GM18505 (cell line): ENCODE data around the gene MAEA.

Experiments
- ATAC-seq: cut with Tn5 transposase; IDR thresholded peaks from one replicate; pipeline ENCODE4 v1.9.1; 2021; ENCODE audit not compliant: unreplicated experiment
- POLR2A ChIP-seq: IDR thresholded peaks from 4 replicates; pipeline ENCODE4 v1.6.1; 2011; ENCODE audit warnings: borderline replicate concordance; ENCODE audit not compliant: insufficient read depth, insufficient read length; ENCODE audit errors: extremely low read depth

Gene MAEA

GRCh38 chr4:1310031-1310795, 20.5 kb downstream of the MAEA start:
- ATAC-seq = no peak
- TF ChIP-seq POLR2A = no peak

GRCh38 chr4:1310796-1311631, 21.3 kb downstream of the MAEA start:
- no peak for ATAC-seq
- no peak for TF ChIP-seq POLR2A

DNA sequence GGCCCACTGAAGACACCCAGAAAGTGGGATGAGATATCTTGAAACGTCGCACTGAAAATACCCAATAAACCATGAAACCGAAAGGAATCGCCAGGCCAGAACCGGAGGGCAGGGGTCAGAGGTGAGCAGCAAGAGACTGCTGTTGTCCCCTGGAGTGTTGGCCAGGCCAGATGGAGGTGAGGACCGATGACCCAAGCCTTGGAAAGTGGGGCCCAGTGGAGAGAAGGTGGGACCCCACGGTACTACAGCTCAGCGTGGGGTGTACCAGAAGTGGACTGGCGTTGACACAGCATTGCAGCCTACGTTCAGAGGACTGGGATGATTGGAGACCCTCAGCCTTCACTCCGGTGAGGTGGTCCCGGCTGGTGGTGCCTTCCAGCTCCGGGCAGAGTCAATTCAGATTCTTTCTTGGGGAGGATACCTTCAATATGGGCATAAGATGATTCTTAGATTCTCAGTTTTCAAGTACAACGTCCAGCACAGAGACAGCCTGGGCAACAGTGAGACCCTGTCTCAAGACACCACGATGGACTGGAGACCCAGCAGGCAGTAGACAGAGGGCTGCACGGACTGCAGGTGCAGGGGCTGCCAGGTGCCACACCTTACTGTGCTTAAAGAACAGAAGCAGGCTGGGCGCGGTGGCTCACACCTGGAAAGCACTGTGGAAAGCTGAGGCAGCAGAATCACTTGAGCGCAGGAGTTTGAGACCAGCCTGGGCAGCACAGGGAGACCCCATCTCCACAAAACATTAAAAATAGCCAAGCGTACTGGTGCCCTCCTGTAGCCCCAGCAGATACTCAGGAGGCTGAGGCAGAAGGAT, 23.3 kb downstream of the MAEA start:
- ATAC-seq = no peak
- no peak for TF ChIP-seq POLR2A

GRCh38 chr4:1315306-1315705, 25.6 kb downstream of the MAEA start:
- no peak for TF ChIP-seq POLR2A
- no peak for ATAC-seq

- no peak for ATAC-seq
Measured at GRCh38 chr4:1315836-1316536, 26.3 kb downstream of the MAEA start.

GRCh38 chr4:1316537-1317168, 27.0 kb downstream of the MAEA start:
- no peak for TF ChIP-seq POLR2A
- ATAC-seq = no peak

More at GRCh38 chr4:1315836-1316536, 26.3 kb downstream of the MAEA start:
- TF ChIP-seq POLR2A = no peak

- no peak for ATAC-seq
- TF ChIP-seq POLR2A = no peak
Measured at GRCh38 chr4:1317177-1318045, 27.7 kb downstream of the MAEA start.

DNA sequence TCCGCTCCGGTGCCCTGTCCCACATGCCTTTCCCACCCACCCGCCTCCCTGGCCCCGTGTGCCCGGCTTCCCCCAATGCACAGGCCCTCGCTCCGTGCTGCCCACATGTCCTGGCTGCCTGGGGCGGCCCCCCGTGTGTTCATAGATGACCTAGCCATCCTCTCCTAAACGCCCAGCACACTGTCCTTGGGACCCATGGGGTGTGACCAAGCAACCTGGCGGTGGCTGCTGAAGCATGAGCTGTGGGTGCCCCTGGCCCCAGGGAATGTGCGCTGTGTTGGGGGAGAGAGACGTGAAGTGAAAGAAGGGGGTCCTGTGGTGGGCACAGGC, 28.3 kb downstream of the MAEA start:
- ATAC-seq = no peak
- TF ChIP-seq POLR2A = no peak

- no peak for ATAC-seq
Measured at GRCh38 chr4:1318488-1319213, 29.0 kb downstream of the MAEA start.

GRCh38 chr4:1321486-1321885, 31.8 kb downstream of the MAEA start:
- TF ChIP-seq POLR2A = no peak
- ATAC-seq = no peak

More at GRCh38 chr4:1318488-1319213, 29.0 kb downstream of the MAEA start:
- TF ChIP-seq POLR2A = no peak
